ENCODE results near the gene MRPL23.

GRCh38 chr11:1932105-1932480, 15.0 kb upstream of the MRPL23 start:
- TF ChIP-seq EZH2 (IDR thresholded peaks at IDR 0.05; ENCODE audit: borderline replicate concordance, low read depth, low read length, severe bottlenecking) = no peak
- TF ChIP-seq, protein P1, sequence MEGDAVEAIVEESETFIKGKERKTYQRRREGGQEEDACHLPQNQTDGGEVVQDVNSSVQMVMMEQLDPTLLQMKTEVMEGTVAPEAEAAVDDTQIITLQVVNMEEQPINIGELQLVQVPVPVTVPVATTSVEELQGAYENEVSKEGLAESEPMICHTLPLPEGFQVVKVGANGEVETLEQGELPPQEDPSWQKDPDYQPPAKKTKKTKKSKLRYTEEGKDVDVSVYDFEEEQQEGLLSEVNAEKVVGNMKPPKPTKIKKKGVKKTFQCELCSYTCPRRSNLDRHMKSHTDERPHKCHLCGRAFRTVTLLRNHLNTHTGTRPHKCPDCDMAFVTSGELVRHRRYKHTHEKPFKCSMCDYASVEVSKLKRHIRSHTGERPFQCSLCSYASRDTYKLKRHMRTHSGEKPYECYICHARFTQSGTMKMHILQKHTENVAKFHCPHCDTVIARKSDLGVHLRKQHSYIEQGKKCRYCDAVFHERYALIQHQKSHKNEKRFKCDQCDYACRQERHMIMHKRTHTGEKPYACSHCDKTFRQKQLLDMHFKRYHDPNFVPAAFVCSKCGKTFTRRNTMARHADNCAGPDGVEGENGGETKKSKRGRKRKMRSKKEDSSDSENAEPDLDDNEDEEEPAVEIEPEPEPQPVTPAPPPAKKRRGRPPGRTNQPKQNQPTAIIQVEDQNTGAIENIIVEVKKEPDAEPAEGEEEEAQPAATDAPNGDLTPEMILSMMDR (IDR thresholded peaks at IDR 0.05; ENCODE audit: borderline replicate concordance, extremely low read depth, low read length, poor library complexity, severe bottlenecking) = no peak
